ENCODE results near the gene UCN3. TPM values are rescaled to one million over a fixed set of nuclear protein-coding genes. Genes with fewer than 3 reads are reported as not detected.

Gene UCN3
- total and polyA plus RNA-seq, 2 of the 4 experiments (the other 2 are of a cell fraction): not detected

- POLR2A ChIA-PET (ENCODE audit: unreplicated experiment): no interaction called here
- no peaks in the 10 kb centered on the region for H3K79me1 ChIP-seq (ENCODE audit: low read depth in 1 of 2, low read length in 2 of 2)
- H3K9ac ChIP-seq (ENCODE audit: low read depth, low read length): no peak overlapping the region
- no peak for TF ChIP-seq CEBPB (IDR thresholded peaks at IDR 0.05; ENCODE audit: low read depth, low read length)
- no peak for TF ChIP-seq CTCF (conservative IDR thresholded peaks at IDR 0.05; ENCODE audit: low read depth, low read length)
- TF ChIP-seq MAZ (IDR thresholded peaks at IDR 0.05; ENCODE audit: borderline replicate concordance, low read depth, low read length): no peak
- TF ChIP-seq RCOR1 (IDR thresholded peaks at IDR 0.05; ENCODE audit: insufficient replicate concordance, low read length): no peak
- no peak for TF ChIP-seq RAD21 (IDR thresholded peaks at IDR 0.05; ENCODE audit: low read length)
- TF ChIP-seq NFE2L2 (IDR thresholded peaks at IDR 0.05; ENCODE audit: low read depth, low read length): no peak
- no peak overlapping the region for H3K14ac ChIP-seq (replicated peaks; ENCODE audit: low read depth, low read length)
- ATAC-seq (ENCODE audit: low read depth) (no peak), DNase-seq (no peak)
- H3K4me1 ChIP-seq (ENCODE audit: control insufficient read depth, insufficient read depth, low read length): no peaks in the 10 kb centered on the region
- no peak overlapping the region for H4K91ac ChIP-seq (ENCODE audit: insufficient read depth, low read depth, low read length)
- H3K4me3 ChIP-seq (ENCODE audit: insufficient read depth, low read depth, low read length): no peak overlapping the region
- H3K23ac ChIP-seq (ENCODE audit: low read depth, low read length): no peak overlapping the region
- no peak overlapping the region for H2AK9ac ChIP-seq (replicated peaks; ENCODE audit: low read depth, low read length, poor library complexity)
- H3K56ac ChIP-seq (ENCODE audit: extremely low read depth, insufficient read depth, low read length): no peak overlapping the region
- H4K8ac ChIP-seq (ENCODE audit: low read depth in 2 of 2, low read length in 2 of 2): no peak overlapping the region
- no peaks in the 10 kb centered on the region for H3K36me3 ChIP-seq (ENCODE audit: control insufficient read depth, insufficient read depth, low read length)
- no peak overlapping the region for H2BK120ac ChIP-seq (ENCODE audit: low read depth, low read length)
- H3K4me2 ChIP-seq (ENCODE audit: low read depth, low read length): no peak overlapping the region
- no peaks in the 10 kb centered on the region for H3K27me3 ChIP-seq (ENCODE audit: control insufficient read depth, insufficient read depth, low read length)
- no TSS peak for BruUV-seq (replicated peaks)
- WGBS, 2 experiments (ENCODE audit: extremely low coverage in 2 of 2, insufficient read length in 1 of 2): 60% methylated on average over 1 of the region's 4 CpGs; no CpG with 5 or more reads in 1 of the 2 experiments
- no peaks in the 10 kb centered on the region for H3K9me1 ChIP-seq (ENCODE audit: insufficient read depth, low read length)
- no peak overlapping the region for H4K5ac ChIP-seq (ENCODE audit: low read depth, low read length)
- no peaks in the 10 kb centered on the region for H4K20me1 ChIP-seq (ENCODE audit: insufficient read depth, low read length)
- intact Hi-C loops (cut with micrococcal nuclease): no loop called here
- H3K27ac ChIP-seq (ENCODE audit: insufficient read depth, low read length): no peak overlapping the region
- in situ Hi-C loops (cut with MboI; ENCODE audit: low sequenced_read_pairs): no loop called here
- H2BK15ac ChIP-seq (ENCODE audit: low read depth, low read length): no peak overlapping the region
- no peak overlapping the region for H2BK20ac ChIP-seq (ENCODE audit: low read depth, low read length)
- no peak overlapping the region for H2AFZ ChIP-seq (replicated peaks; ENCODE audit: low read length, poor library complexity)
- no peak overlapping the region for H3K18ac ChIP-seq (ENCODE audit: low read depth, low read length)
- CTCF ChIA-PET: interaction anchor here (0.5 to 1.1 kb wide), 2 partner anchors 113 to 125 kb away, joined by 3 to 5 read pairs; no protein-coding TSS in a partner anchor
- H2AK5ac ChIP-seq (ENCODE audit: low read depth, low read length): no peak overlapping the region
- dilution Hi-C loops (cut with HindIII; ENCODE audit: low sequenced_read_pairs, unreplicated experiment): no loop called here
- no peaks in the 10 kb centered on the region for H3K9me3 ChIP-seq (ENCODE audit: control insufficient read depth, insufficient read depth, low read length)
- no peak overlapping the region for H3K4ac ChIP-seq (ENCODE audit: low read depth, low read length)
- no peak overlapping the region for H2BK5ac ChIP-seq (ENCODE audit: low read depth, low read length, poor library complexity, severe bottlenecking)
Measured at GRCh38 chr10:5343561-5343960, 21.2 kb upstream of the UCN3 start.
